AG09309 (cell line): ENCODE data around the gene AHNAK2.

ENCODE experiments used
- DNase-seq: peaks from one replicate; pipeline ENCODE4 v3.0.0-alpha.2; 2010; ENCODE audit warnings: low read depth
- H3K4me3 ChIP-seq: 2 replicates; pipeline ENCODE4 v1.5.1; 2011; ENCODE audit warnings: mild to moderate bottlenecking, low read depth, low read length, moderate library complexity; ENCODE audit not compliant: control insufficient read depth
- TF ChIP-seq, protein P1 (sequence below): IDR thresholded peaks from 2 replicates; pipeline ENCODE4 v1.5.1; 2011; ENCODE audit warnings: mild to moderate bottlenecking, low read depth, low read length, inconsistent platforms; ENCODE audit not compliant: insufficient read depth, control insufficient read depth; ENCODE audit errors: missing control alignments

Gene AHNAK2

DNA sequence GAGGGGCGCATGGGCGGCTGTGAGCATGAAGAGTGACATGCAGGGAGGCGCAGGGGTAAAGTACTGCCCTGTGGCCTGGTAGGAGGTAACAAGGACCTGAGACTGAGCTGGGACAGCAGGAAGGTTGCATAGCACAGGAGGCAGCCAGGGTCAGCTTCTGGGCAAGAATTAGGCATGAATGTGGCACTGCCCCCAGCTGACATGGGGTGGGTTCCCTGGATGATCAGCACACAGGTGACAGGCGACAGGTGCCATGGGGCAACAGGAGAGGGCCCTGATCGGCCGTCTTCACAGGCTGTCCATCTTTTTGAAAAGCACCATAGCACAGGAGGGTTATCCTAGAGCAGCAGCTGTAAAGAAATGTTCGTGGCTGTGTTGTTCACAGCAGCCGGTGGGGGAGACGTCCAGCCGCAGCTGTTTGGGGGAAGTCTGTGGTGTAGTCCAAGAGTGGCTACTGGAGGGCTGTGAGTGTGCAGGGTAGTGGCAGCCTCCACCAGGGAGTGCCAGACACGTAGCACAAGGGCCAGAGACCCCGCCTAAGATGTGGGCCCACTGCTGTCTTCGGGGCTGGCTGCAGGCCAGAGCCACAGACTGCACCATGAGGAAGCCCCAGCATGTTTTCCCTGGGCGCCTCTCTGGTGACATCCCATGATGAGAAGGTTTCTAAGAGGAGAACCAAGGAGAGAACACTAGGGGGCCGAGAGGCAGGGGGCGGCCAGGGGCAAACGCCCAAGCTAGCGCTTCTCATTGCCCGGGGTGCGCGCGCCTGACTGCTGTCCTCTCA is 15.8 kb upstream of the AHNAK2 start:
- H3K4me3 ChIP-seq, result no peak overlapping the region
- no peak for DNase-seq
- TF ChIP-seq, protein P1, sequence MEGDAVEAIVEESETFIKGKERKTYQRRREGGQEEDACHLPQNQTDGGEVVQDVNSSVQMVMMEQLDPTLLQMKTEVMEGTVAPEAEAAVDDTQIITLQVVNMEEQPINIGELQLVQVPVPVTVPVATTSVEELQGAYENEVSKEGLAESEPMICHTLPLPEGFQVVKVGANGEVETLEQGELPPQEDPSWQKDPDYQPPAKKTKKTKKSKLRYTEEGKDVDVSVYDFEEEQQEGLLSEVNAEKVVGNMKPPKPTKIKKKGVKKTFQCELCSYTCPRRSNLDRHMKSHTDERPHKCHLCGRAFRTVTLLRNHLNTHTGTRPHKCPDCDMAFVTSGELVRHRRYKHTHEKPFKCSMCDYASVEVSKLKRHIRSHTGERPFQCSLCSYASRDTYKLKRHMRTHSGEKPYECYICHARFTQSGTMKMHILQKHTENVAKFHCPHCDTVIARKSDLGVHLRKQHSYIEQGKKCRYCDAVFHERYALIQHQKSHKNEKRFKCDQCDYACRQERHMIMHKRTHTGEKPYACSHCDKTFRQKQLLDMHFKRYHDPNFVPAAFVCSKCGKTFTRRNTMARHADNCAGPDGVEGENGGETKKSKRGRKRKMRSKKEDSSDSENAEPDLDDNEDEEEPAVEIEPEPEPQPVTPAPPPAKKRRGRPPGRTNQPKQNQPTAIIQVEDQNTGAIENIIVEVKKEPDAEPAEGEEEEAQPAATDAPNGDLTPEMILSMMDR, result no peak

DNA sequence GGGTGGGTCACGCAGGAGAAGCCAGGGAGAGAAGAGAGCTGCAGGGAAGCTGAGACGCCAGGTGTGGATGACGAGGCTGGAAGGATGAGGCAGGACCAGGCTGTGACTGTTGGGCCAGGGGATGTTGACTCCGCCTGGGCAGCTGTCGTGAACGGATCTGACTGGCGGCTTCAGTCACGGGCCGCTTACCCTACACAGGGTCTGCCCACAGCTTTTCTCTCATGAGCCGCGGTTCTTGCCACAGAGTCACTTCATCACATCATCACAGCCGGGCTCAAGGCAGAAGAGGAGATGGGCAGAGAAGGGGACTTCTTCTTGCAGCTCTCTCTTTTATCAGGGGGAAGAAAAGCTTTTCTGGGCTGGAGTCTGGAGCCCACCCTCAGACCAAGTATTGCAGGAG is 15.1 kb upstream of the AHNAK2 start:
- DNase-seq, result no peak
- H3K4me3 ChIP-seq, result no peak overlapping the region
- TF ChIP-seq, protein P1, result no peak

DNA sequence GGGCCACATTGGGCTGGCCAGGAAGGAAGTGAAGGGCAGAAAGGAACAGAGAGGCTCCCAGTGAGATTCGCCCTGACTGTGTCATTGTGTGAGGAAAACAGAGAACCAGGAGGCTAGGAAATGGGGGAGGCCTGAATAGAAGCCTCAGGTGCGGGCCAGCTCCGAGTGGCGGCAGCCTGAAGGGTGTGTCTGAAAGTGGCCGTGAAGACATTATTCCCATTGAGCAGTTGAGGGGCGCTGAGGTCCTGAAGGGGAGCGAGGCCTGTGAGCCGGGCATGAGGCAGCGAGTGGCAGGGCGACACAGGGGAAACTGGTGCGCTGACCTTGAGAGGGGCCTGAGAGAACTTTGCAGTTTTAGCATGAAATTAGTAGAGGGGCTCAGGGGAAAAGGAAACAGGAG is 14.3 kb upstream of the AHNAK2 start:
- TF ChIP-seq, protein P1, result no peak
- H3K4me3 ChIP-seq, result no peak overlapping the region
- DNase-seq, result no peak

DNA sequence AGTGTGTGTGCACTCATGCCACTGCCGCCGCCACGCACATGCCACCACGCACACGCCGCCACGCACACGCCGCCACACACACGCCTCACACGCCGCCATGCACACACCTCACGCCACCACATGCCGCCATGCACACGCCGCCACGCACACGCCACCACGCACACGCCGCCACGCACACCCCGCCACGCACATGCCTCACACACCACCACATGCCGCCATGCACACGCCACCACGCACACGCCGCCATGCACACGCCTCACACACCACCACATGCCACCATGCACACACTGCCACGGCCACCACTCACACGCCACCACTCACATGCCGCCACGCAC is 13.7 kb upstream of the AHNAK2 start:
- TF ChIP-seq, protein P1, result no peak
- H3K4me3 ChIP-seq, result no peak overlapping the region

DNA sequence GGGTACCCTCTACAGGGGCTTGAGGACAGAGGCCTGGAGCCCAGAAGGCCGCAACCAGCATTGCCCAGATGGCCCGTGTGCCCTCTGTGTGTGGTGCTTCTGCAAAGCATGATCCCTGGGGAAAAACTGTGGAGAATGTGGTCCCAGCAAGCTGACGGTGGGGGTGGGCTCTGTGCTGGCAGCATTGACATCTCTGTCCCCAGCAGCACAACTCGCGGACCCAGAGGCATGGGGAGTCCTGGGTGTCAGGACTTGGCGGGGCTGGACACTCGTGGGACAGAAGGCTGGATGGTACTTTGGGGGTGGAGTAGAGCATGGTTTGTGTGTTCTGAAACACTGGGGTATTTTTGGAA is 11.8 kb upstream of the AHNAK2 start:
- TF ChIP-seq, protein P1, result no peak
- H3K4me3 ChIP-seq, result no peak overlapping the region
- no peak for DNase-seq

More for the DNA sequence above, 13.7 kb upstream of the AHNAK2 start:
- no peak for DNase-seq

DNA sequence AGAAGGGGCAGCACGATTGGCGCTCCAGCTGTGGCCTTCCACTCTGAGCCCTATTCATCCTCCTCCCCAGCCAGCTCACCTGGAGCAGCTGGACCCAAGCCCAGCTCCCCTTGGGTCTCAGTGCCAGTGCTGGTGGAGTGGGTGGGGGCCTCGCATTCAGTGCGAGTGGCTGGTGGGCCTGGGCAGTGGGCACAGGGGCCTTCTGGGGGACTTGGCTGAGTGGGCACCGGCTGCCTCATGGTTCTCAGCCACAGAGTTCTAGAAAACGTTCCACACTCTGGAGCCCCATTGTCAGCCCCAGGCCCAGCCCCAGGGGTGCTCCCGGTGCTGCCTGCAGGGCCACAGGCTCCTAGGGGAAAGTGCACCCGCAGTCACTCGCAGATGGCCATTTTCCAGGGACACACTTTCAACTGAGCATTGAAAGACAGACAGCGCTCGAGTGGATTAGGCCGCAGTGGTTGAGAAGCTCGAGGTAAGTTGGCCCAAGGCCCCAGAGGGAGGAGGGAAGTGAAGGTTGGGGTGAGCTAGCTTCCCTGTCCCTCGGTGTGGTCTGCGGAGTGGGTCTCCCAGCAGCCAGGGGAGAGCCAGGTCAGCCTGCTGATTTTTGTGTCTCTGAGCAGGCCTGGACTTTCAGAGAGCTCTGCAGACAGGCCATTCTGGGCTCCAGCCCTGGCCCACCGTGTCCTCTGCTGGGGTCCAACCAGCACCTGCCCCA is 11.2 kb upstream of the AHNAK2 start:
- DNase-seq, result no peak
- TF ChIP-seq, protein P1, result no peak
- no peak overlapping the region for H3K4me3 ChIP-seq
